Limb (tissue), 2 donors: ENCODE data around the gene PNKD.

ENCODE experiments used
- DNase-seq, 2 donors: peaks; one replicate each; pipeline ENCODE4 v3.0.0-alpha.2; 2016; ENCODE audit errors: extremely low spot score in 2 of 2

The PNKD gene

DNA sequence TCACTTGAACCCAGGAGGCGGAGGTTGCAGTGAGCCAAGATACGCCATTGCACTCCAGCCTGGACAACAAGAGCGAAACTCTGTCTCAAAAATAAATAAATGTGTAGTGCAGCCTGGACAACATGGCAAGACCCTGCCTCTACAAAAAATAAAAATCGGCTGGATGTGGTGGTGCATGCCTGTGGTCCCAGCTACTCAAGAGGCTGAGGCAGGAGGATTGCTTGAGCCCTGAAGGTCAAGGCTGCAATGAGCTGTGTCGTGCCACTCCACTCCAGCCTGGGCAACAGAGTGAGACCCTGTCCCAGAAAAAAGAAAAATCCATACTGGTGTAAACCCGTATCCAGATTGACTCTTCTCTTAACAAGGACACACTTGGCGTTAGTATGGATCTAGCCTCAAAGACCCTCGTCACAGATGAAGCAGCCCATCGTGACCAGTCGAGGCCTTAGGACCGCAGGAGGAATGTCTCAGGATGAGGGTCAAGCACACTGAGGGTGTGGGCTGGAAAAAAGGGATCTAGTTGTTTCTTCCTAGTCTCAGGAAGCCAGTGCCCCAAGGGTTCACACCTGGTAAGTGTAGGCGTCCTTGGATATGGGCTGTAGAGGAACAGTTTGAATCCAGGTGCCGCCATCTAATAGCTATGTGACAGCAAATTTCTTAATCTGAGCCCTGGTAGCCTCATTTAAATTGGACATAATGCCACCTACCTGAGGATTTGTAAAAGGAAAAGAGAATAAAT lies 13.5 kb upstream of the PNKD start:
- no peak for DNase-seq

DNA sequence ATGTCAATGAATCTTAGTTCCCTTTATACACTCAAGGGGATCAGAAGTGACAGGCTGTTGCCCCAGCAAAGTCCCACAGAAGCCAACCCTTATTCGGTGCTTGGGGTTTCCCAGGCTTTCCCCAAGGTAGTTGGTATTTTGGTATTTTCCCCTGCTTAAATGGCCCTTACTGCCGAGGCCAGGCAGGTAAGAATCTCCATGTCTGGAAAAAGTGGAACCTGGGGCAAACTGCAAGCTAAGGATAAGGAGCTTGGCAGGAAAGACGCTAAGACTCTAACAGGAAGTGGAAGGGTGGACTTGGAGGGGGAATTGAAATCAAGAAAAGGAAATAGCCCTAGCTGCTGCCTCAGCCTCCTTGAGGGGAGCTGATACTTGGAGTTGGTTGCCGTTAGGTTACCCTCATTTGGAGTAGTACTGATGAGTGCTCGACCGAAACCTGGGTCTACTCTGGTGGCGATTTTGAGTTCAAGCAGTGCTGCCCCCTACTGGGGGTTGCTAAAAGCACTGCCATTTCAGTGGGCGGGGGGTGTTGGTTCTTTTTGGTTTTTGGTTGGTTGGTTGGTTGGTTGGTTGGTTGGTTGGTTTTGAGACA lies 12.8 kb upstream of the PNKD start:
- no peak for DNase-seq

DNA sequence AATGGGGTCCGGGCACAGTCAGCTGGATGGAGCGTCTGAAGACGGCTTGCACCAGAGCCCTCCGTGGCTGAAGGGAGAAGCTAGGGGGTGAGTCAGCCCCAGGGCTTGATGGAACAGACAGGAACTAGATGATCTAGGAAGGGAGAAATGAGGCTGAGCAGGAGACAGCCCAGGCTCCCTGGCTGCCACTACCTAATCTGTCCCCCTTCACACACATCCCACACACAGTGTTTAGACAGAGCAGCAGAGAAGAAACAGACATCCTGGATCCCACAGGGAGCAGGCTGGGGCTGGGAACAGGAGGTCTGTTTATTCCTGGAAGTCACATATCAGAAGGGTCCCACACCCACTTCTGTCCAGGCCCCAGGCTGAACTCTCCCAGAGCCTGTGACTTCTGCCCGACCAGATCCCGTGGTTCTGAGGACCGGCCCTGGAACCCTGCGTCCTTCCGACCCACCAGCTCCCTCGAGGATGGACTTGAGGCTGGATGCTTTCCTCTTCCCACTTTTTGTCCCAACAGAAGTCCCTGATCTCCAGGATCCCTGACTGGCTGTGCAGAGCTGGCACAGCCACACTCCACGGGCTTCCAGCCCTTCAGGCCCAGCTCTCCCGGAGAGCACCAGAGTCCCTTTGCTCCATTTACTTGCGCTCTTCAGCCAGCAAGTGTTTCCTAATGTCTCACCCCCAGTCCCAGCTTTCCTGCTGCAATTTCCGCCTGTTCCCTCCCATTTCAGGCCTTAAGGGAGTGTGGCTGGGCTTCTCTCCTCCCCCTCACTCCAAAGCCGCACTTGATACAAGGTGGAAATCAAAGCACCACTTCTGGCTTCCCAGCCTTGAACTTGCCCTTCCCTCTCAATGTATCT lies 11.0 kb upstream of the PNKD start:
- no peak for DNase-seq

DNA sequence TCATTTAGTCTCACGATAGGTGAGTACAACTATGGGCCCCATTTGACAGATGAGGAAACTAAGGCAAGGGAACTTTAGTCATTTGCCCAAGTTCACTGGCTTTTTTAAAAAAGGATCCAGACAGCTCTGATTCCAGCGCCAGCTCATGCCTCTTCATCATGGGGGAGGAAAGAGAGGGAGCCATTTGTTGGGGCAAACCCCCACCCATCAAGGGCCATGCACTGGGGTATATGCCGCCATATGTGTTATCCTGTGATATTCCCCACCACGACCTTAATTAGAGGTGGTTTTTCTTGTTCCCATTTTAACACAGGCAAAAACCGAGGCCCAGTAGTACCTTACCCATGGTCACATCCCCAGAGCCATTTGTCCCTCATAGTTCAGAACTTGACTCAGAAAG lies 10.2 kb upstream of the PNKD start:
- DNase-seq, result no peak

DNA sequence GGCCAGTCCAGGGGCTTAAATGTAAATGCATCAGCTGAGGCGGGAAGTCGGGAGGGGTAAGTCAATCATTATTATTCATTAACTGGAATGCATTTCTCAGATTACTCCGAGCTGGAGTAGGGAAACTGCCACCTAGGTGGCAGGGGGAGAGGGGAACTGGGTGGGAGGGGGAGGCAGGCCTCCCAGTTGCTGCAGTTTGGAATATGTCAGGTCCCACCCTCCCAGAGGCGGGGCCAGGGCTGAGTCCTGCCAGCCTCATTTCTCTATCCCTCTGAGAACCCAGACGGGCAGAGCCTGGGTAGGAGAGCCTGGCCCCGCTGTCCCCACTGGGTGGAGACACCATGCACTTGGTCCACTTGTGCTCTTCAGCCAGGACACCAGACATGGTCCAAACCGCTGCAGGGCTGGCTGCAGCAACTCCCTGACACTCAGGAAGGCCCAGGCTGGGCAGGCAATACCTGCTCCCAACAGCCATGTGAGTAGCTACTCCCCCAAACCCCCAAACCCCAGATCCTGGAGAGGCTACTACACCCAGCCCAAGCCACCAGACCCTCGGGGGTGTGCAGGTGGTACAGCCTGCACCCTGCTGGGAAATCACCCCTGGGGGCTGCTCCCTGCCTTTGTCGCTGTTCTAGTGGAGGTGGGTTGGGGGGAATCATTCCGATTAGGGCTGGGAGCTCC lies 9.4 kb upstream of the PNKD start, which contains the start of gene GPBAR1:
Gene GPBAR1, plus strand, starts transcription at position 274 of the 681 bp plus-strand sequence. CDS start 1,710 bp downstream, outside the sequence.
- no peak for DNase-seq

DNA sequence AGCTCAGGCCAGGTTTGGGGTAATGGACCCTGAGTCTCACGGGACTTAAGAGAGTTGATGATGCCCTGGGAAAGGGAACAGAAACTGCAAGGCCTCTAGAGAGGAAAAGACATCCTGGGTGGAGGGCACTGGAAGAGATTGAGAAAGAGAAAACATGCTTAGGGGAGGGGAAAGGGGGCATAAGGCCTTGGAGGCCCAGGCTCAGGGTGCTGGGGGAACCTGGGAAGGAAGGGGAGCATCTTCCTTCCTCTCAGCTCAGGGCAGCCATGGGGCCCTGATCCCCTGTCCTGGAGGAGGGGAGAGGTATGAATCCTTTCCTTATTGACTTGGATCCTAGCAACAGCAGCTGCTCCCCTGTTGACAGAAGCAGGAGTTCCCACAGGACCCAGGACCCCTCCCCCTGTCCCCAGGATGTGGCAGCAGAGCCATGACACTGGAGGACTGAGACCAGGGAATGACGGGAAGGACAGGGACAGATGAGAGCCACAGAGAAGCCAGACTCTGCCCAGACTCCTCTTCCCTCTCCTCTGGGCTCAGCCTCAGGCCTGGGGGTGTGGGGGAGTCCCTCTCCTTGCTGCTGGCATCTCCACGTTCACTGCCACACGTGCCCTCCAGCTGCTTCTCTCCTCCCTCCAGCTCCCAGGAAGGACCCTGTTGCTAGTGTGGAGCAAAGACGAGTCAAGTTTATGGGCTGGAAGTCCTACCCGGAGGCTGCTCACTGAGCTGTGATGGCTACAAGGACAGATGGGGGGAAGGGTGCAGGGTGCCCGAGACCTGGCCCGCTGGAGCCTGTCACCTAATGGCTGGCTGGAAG lies 8.7 kb upstream of the PNKD start:
- no peak for DNase-seq

DNA sequence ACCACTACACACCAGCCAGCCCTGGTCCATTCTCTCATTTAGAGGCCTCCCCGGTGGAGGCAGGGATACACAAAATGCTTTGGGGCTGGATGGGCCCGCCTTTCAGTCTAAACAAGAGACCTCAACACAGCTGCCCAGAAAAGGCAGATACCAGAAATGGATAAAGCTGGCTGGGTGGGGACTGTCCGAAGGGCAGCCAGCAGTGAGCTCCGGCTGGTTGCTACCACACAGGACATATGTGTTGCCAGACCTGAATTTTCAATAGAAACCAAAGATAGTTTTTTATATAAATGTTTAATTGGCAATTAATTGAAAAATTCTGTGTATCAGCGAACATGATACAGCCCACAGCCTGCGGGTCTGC lies 8.1 kb upstream of the PNKD start:
- no peak for DNase-seq

DNA sequence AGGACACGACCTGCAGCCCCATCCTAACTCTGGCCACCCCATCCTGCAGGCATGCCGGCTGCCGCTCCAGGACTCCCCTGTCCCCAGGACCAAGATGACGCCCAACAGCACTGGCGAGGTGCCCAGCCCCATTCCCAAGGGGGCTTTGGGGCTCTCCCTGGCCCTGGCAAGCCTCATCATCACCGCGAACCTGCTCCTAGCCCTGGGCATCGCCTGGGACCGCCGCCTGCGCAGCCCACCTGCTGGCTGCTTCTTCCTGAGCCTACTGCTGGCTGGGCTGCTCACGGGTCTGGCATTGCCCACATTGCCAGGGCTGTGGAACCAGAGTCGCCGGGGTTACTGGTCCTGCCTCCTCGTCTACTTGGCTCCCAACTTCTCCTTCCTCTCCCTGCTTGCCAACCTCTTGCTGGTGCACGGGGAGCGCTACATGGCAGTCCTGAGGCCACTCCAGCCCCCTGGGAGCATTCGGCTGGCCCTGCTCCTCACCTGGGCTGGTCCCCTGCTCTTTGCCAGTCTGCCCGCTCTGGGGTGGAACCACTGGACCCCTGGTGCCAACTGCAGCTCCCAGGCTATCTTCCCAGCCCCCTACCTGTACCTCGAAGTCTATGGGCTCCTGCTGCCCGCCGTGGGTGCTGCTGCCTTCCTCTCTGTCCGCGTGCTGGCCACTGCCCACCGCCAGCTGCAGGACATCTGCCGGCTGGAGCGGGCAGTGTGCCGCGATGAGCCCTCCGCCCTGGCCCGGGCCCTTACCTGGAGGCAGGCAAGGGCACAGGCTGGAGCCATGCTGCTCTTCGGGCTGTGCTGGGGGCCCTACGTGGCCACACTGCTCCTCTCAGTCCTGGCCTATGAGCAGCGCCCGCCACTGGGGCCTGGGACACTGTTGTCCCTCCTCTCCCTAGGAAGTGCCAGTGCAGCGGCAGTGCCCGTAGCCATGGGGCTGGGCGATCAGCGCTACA lies 7.4 kb upstream of the PNKD start:
- no peak for DNase-seq

DNA sequence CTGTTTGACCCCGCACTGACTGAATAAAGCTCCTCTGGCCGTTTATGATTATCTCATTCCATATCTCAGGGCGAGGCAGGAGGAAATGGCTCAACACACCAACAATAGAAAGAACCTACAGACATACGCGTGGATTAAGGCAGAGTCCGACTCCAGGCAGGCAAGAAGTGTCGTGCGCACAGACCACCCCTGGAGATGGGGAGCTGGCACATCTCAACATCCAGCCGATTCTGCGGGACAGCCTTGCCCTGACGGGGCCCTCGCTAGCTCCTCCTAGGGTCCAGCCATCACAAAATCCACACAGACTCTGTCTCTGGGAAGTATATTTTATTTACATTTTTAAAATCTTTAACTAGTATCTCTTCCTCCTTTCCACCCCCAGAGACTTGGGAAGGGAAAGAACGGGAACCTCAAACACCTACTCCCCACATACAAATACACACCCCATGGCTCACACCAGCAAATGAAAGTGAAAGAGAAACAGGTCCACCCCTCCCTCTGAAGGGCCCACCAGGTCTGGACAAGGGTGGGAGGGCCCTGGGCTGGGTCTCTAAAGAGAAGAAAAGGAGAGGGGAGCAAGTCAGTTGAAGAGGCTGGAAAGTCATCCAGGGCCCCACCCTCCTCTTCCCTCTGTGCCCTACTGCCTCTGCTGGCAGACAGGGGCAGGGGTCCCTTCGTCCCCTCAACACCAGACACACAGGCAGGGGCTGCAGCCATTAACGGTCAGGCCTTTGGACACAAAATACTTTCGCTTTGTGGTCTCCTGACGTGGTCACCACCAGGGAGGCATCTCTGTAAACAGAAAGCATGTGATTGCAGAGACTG lies 6.3 kb upstream of the PNKD start:
- no peak for DNase-seq

DNA sequence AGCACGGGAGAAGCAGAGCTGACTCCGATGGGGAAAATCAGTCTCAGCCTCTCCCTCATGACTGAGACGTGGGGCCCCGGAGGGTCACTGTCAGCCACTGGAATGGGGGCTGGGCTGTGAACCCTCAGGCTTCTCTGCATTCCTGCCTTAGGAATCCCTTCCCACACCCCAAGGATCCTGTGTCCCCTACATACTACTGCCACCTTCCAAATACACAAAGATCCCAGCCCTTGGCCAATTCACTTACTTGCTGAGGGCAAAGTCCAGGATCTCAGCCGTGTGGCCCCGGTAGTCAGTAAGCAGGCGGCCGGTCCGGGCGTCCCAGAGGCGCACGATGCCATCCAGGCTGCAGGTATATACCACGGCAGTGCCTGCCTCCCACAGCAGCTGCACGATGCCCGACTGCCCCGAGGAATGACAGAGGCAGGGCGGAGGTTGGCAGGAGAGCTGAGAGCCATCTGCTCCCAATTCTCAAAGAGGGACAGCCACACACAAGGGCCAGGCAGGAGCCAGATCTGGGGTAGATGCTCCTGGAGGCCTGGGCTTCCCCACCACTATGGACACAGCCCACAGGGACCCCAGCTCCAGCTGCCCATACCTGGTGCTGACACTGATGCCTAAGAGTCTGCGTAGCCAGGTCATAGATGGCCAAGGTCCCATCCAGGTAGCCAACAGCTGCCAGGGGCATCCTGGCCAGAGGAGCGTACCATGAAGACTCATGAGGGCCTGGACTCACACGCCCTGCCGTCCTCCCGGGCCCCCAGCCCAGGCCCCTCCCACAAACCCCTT lies 5.4 kb upstream of the PNKD start:
- DNase-seq, result no peak

DNA sequence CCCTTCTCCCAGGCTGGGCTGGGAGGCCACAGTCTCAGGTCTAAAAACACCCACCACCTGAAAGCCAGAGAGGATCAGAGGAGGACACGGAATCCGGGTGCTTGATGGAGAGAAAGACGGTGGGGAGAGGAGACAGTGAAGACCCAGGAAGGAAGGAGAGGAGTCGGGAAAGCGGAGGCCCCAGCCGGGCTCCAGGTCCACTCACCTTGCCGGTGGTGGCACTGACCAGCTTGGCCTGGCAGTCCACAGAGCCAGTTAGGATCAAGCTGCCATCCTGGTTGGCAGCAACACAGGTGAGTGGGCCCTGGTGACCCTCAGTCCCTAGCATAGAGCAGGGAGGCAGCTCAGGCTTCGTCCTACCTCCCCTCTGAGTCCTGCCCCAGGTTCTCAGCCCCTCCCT lies 4.7 kb upstream of the PNKD start:
- no peak for DNase-seq

DNA sequence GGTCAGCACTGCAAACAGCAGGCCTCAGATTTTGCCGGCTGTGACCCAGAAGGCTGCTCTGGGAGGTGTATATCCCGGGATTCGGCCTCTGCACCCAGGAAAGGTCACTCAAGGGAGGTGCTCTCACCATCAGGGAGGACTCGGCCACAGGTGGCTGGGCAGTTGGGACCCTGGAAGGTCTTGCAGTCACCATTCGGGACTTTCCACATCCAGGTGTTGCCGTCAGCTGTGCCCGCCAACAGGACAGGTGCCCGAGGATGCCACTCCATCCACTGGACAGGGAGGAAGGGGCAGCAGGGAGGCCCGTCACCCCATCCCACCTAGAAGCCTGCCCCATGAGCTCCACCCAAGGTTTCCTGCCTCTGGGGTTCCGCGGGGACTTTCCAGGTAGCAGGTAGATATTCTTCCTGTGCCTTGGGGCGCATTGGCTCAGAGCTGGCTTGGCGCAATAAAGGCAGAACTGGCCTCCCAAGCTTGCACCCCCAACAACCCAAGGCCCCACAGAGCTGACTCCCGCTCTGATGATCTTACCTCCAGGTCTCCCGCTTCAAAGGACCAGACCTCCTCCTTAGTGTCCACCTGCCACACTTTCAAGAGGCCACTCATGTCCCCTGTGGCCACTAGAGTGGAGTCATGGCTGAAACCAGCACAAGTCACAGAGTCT lies 3.9 kb upstream of the PNKD start:
- DNase-seq, result no peak

DNA sequence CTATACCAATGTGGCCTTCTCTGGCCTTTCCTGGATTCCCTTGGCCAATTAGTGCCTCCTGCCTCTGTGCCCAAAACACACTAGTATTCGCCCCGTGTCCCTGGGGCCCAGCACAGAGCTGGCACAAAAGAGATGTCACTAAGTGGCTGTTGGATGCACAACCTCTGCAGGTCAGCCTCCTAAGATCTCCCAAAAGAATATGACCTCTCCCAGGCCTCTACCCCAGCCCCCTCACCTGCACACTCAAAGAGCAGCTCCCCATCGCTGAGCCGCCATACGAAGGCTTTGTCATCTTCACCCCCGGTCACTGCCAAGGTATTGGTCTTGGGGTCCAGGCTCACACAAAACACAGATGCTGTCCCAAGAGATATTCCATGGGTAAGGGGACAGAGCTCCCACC lies 3.1 kb upstream of the PNKD start:
- no peak for DNase-seq

DNA sequence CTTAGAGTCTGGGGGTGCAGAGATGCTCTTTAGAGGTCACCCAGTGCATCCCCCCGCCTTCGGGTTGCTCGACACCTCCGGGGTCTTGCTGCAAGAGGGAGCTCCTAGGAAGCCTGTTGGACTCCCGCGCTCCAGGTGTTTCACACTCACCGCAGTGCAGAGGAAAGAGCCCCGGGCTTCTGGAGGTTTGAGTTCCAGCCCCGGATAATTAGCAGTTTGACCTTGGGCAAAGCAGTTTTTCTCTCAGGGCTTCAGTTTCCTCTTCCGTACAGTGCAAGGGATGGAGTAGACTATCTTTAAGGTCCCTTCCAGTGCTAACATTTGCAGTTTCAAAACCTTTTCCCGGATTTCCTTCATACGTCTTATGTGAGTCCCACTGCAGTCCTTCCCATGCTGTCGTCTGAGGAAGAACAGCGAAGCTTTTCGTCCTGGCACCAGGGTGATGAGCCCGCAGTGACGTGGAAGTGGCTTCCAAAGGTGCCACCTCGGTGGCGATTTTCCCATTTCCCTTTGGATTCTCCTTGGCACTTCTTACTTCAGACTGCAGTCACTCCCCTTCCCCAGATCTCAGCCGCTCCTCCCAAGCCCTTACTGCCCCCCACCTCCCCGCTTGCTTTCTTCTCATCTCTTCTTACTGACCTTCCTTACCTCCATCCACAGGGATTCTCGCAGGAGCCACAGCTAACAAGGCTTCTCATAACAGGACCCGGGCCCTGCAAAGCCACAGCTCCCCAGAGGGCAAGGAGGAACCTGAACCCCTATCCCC lies 585 bp downstream of the PNKD start:
- no peak for DNase-seq

DNA sequence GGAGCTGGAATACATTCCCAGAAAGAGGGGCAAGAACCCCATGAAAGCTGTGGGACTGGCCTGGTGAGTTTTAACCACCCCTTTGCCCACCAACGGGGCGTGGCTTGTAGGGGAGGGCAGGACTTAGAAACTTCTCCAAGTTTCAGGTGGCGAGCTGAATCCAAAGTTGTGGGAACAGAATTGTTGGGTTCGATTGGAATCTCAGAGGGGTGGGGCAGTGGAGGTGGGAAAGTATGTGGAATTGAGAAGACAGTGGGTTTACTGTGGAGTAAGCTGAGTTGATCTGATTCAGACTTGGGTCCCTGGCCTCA lies 1.1 kb downstream of the PNKD start:
- no peak for DNase-seq

DNA sequence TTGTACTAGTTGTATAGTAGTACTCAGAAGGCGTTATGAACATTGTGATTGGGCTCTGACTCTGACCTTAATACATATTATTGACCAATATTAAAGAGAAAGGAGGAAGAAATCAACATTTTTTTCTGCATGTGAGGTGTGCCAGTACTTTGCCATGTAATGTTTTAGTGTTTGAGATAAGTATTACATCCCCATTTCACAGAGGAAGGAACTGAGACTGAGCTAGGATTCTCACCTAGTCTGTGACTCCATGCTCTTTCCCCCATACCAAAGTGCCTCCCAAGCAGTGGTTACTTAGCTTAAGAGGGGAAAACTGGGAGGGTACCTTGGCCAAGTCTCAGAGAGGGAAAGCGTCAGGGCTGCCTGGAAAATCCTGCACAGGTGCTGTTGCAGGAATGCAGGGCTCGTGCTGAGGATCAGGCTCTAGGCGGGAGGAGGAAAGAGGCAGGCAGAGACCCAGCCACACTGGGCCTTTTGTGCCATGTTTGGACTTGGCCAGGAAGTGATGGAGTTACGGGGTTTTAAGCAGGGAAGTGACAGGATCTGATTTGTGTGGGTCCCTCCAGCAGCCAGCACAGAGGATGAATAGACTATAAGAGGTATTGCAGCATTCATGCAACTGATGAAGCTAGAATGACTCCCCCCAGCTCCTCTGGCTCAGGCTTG lies 1.7 kb downstream of the PNKD start:
- DNase-seq, result no peak
